HFFc6 (cell line): ENCODE data around the gene UGT3A2. TPM values are rescaled to one million over a fixed set of nuclear protein-coding genes. Genes with fewer than 3 reads are reported as not detected.

Experiments used
- DNase-seq: peaks from one replicate; pipeline ENCODE4 v3.0.0-alpha.2; 2018
- H3K27ac Mint-ChIP-seq: 2 replicates; pipeline ENCODE4 v1.8.0; 2020; ENCODE audit warnings: mild to moderate bottlenecking, mixed read lengths
- H3K27me3 Mint-ChIP-seq: 2 replicates; pipeline ENCODE4 v1.8.0; 2021; ENCODE audit warnings: mild to moderate bottlenecking, moderate library complexity, mixed read lengths; ENCODE audit not compliant: insufficient read depth
- H3K36me3 Mint-ChIP-seq: 2 replicates; pipeline ENCODE4 v1.8.0; 2021; ENCODE audit warnings: low read depth, mixed read lengths
- H3K4me1 Mint-ChIP-seq: 2 replicates; pipeline ENCODE4 v1.8.0; 2020; ENCODE audit warnings: low read depth, mixed read lengths
- H3K4me3 Mint-ChIP-seq: 2 replicates; pipeline ENCODE4 v1.8.0; 2020; ENCODE audit warnings: mild to moderate bottlenecking, moderate library complexity, mixed read lengths
- H3K9me3 Mint-ChIP-seq: 2 replicates; pipeline ENCODE4 v1.8.0; 2020; ENCODE audit warnings: mild to moderate bottlenecking, mixed read lengths
- total RNA-seq, 6 experiments: library from RNA; stranded (reverse); fragmentation: NEBNext Ultra II Directional; extraction: Animal tissue kit (Norgen Biotek cat#: 25700); gene quantifications; 2 replicates in 1 of 6; 3 replicates in 5 of 6; pipeline ENCODE4 v1.2.3, GENCODE V29; 2021
- TF ChIP-seq, protein P1 (sequence below): fragments of 200-600 bp; sonication (generic); IDR thresholded peaks from 2 replicates; pipeline ENCODE4 v1.5.0; 2021; ENCODE audit warnings: antibody characterized with exemption, mild to moderate bottlenecking

Gene UGT3A2
- total RNA-seq, 6 experiments from 2014 or later = not detected

DNA sequence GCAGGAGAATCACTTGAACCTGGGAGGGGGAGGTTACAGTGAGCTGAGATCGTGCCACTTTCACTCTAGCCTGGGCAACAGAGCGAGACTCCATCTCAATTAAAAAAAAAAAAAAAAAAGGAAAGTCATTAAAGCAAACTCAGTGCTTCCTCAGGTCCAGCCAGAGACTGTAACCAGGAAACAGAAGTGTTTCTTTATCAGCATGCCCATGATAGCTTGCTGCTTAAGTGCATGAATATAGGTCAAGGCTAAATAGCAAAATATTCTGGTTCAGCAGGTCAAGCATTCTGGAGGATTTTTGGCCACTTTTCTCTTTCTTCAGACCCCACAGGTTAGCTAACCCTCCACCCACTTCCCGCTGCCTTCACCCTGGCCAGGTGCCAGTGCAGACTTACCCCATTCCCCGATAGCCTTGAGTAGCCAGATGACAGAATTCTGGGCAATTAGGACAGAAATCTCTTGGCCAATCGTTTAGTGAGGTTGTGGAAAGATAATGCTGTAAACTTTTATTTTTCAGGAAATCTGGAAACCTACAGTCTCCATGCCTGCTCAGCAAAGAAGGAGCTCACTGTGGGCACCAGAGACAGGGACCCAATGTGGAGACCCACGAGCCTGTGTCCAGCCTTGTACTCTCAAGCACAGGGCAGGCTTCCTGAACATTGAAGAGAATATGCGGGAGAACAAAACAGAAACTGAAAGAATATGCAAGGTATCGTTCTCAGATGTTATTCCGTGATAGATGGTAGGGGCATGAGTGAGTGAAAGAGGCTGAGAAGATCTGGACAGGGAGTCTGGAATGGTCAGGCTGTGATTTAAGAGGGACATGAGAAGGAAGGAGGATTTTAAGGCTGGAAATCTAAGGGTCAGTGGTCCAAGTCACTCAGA, 4.2 kb upstream of the UGT3A2 start:
- Mint-ChIP-seq H3K9me3 (no peaks in the 10 kb centered on the region), H3K27ac (no peak overlapping the region; the same call in 1 of the 2 replicates), H3K4me3 (peak overlapping the region; percentile 80), H3K4me1 (peaks cover 8% of the 10 kb centered on the region), H3K36me3 (no peaks in the 10 kb centered on the region), H3K27me3 (peaks cover 15% of the 10 kb centered on the region)
- TF ChIP-seq, protein P1, sequence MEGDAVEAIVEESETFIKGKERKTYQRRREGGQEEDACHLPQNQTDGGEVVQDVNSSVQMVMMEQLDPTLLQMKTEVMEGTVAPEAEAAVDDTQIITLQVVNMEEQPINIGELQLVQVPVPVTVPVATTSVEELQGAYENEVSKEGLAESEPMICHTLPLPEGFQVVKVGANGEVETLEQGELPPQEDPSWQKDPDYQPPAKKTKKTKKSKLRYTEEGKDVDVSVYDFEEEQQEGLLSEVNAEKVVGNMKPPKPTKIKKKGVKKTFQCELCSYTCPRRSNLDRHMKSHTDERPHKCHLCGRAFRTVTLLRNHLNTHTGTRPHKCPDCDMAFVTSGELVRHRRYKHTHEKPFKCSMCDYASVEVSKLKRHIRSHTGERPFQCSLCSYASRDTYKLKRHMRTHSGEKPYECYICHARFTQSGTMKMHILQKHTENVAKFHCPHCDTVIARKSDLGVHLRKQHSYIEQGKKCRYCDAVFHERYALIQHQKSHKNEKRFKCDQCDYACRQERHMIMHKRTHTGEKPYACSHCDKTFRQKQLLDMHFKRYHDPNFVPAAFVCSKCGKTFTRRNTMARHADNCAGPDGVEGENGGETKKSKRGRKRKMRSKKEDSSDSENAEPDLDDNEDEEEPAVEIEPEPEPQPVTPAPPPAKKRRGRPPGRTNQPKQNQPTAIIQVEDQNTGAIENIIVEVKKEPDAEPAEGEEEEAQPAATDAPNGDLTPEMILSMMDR = no peak
- DNase-seq = no peak

GRCh38 chr5:36068751-36069281, 2.1 kb upstream of the UGT3A2 start:
- H3K27me3 Mint-ChIP-seq = peaks cover 19% of the 10 kb centered on the region
- H3K9me3 Mint-ChIP-seq = no peaks in the 10 kb centered on the region
- TF ChIP-seq, protein P1 = no peak
- H3K4me3 Mint-ChIP-seq = no peak overlapping the region
- H3K36me3 Mint-ChIP-seq = no peaks in the 10 kb centered on the region
- no peak for DNase-seq
- H3K4me1 Mint-ChIP-seq = peaks cover 8% of the 10 kb centered on the region
- H3K27ac Mint-ChIP-seq = no peak overlapping the region

GRCh38 chr5:36066001-36066539, 612 bp downstream of the UGT3A2 start:
- H3K4me1 Mint-ChIP-seq = peaks cover 3% of the 10 kb centered on the region
- H3K27ac Mint-ChIP-seq = no peak overlapping the region
- H3K27me3 Mint-ChIP-seq = peaks cover 13% of the 10 kb centered on the region
- H3K9me3 Mint-ChIP-seq = no peaks in the 10 kb centered on the region
- no peak for DNase-seq
- H3K36me3 Mint-ChIP-seq = no peaks in the 10 kb centered on the region
- TF ChIP-seq, protein P1 = no peak
- H3K4me3 Mint-ChIP-seq = no peak overlapping the region

GRCh38 chr5:36060420-36060887, 6.2 kb downstream of the UGT3A2 start:
- H3K36me3 Mint-ChIP-seq = no peaks in the 10 kb centered on the region
- peaks cover 8% of the 10 kb centered on the region for H3K27me3 Mint-ChIP-seq
- H3K4me1 Mint-ChIP-seq = peaks cover 23% of the 10 kb centered on the region
- TF ChIP-seq, protein P1 = peak; percentile 73
- H3K27ac Mint-ChIP-seq = peak overlapping the region; percentile 82
- DNase-seq = peak; percentile 70
- no peaks in the 10 kb centered on the region for H3K9me3 Mint-ChIP-seq
- peak overlapping the region; percentile 82 for H3K4me3 Mint-ChIP-seq

DNA sequence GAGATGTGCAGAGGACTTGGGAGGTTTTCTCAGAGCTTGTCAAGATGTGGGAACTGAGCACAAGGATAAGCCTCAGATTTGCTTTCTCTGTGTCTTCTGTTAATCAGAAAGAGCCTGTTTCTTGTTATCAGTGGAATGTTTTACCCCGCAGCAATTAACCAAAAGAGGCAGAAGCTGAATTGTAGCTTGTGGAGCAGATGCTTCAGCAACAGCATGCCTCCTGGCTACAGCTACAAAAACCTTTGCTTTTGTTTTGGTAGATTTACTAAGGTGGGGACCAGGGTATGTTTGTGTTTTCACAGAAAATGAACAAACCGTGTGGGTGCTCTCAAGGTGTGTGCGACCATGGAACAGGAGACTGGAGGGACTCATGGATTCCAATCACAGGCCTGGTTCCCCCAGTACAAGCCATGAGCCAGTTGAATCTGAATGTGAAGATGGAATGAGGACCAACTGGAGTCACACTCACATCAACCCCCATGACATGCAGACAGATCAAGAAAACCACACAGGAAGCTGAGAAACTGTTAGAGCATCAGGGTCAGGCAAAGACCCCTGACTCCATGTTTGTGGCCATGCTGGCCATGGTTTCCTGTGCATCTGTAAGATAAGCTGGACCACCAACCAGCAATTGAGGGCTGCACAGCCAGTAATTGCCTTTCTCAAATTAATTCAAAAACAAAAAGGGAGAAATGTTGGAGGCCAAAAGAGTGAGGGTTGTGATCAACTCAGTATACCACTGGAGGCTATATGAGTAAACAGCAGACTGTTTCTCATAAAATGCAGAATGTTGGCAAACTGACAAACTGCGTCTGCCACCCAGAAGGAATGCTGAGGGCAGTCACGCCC, 6.9 kb downstream of the UGT3A2 start:
- Mint-ChIP-seq H3K9me3 (no peaks in the 10 kb centered on the region), H3K27ac (peak overlapping the region; percentile 82), H3K4me3 (peak overlapping the region; percentile 82), H3K4me1 (peaks cover 23% of the 10 kb centered on the region), H3K27me3 (peaks cover 8% of the 10 kb centered on the region), H3K36me3 (no peaks in the 10 kb centered on the region)
- DNase-seq = peak; percentile 88
- TF ChIP-seq, protein P1 = no peak
